Measurements from ENCODE around the gene PPM1N. TPM values are rescaled to one million over a fixed set of nuclear protein-coding genes. Genes with fewer than 3 reads are reported as not detected.

Gene PPM1N
- total RNA-seq, 6 experiments from 2014 or later = 0.80 to 1.3 (median 1.1) TPM

GRCh38 chr19:45531349-45531748 lies 33.1 kb downstream of the PPM1N start:
- H3K27ac Mint-ChIP-seq = no peak overlapping the region
- TF ChIP-seq CTCF (IDR thresholded peaks at IDR 0.05) = no peak

DNA sequence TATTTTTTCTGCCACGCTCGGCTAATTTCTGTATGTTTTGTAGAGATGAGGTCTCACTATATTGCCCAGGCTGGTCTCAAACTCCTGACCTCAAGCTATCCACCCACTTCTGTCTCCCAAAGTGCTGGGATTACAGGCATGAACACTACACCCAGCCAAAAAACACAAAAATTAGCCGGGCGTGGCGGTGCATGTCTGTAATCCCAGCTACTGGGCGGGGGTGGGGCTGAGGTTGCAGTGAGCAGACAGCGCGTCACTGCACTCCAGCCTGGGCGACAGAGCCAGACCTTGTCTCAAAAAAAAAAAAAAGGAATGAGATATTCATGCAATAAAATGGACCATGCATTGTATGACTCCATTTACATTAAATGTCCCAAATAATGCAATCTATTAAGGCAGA lies 41.2 kb downstream of the PPM1N start:
- peaks cover 5% of the 10 kb centered on the region for H3K9me3 Mint-ChIP-seq
- no peak overlapping the region for H3K27ac Mint-ChIP-seq
- H3K27me3 Mint-ChIP-seq (ENCODE audit: insufficient read depth) = no peaks in the 10 kb centered on the region; the same call in 1 of the 2 replicates
- no peak for TF ChIP-seq CTCF (IDR thresholded peaks at IDR 0.05)
- H3K4me1 Mint-ChIP-seq (ENCODE audit: low read depth) = peaks cover 7% of the 10 kb centered on the region
- H3K4me3 Mint-ChIP-seq = no peak overlapping the region
- no peak for DNase-seq
- H3K36me3 Mint-ChIP-seq (ENCODE audit: low read depth) = peaks cover 6% of the 10 kb centered on the region

More at GRCh38 chr19:45531349-45531748, 33.1 kb downstream of the PPM1N start:
- DNase-seq = no peak
- peaks cover 36% of the 10 kb centered on the region for H3K36me3 Mint-ChIP-seq (ENCODE audit: low read depth)
- H3K4me1 Mint-ChIP-seq (ENCODE audit: low read depth) = peaks cover 11% of the 10 kb centered on the region; the same call in 1 of the 2 replicates
- no peak overlapping the region; the same call in 1 of the 2 replicates for H3K4me3 Mint-ChIP-seq
- peaks cover 10% of the 10 kb centered on the region for H3K9me3 Mint-ChIP-seq
- peaks cover 9% of the 10 kb centered on the region for H3K27me3 Mint-ChIP-seq (ENCODE audit: insufficient read depth)

DNA sequence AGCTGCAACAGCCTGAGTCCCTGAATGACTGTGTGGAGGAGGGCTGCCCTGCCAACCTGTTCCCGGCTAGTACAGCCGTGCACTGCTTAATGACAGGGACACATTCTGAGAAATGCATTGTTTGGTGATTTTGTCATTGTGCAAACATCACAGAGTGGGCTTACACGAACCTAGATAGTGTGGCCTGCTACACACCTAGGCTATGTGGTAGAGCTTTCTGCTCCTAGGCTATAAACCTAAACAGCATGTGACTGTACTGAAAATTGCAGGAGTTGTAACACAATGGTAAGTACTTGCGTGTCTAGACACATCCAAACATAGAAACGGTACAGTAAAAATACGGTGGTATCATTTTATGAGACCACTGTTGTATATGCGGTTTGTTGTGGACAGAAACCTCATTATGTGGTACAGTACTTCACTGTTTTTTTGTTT lies 44.0 kb downstream of the PPM1N start:
- no peaks in the 10 kb centered on the region for H3K36me3 Mint-ChIP-seq (ENCODE audit: low read depth)
- H3K27me3 Mint-ChIP-seq (ENCODE audit: insufficient read depth) = no peaks in the 10 kb centered on the region; the same call in 1 of the 2 replicates
- no peak for DNase-seq
- H3K4me1 Mint-ChIP-seq (ENCODE audit: low read depth) = peaks cover 7% of the 10 kb centered on the region
- H3K9me3 Mint-ChIP-seq = peaks cover 5% of the 10 kb centered on the region
- TF ChIP-seq CTCF (IDR thresholded peaks at IDR 0.05) = no peak
- H3K4me3 Mint-ChIP-seq = no peak overlapping the region
- H3K27ac Mint-ChIP-seq = no peak overlapping the region

GRCh38 chr19:45547211-45547770 lies 49.0 kb downstream of the PPM1N start:
- Mint-ChIP-seq H3K4me3 (no peak overlapping the region), H3K36me3 (ENCODE audit: low read depth) (no peaks in the 10 kb centered on the region), H3K4me1 (ENCODE audit: low read depth) (peaks cover 16% of the 10 kb centered on the region), H3K27me3 (ENCODE audit: insufficient read depth) (no peaks in the 10 kb centered on the region; the same call in 1 of the 2 replicates), H3K9me3 (no peaks in the 10 kb centered on the region), H3K27ac (peak overlapping the region; percentile 6; the same call in 1 of the 2 replicates)
- no peak for TF ChIP-seq CTCF (IDR thresholded peaks at IDR 0.05)
- DNase-seq = no peak

DNA sequence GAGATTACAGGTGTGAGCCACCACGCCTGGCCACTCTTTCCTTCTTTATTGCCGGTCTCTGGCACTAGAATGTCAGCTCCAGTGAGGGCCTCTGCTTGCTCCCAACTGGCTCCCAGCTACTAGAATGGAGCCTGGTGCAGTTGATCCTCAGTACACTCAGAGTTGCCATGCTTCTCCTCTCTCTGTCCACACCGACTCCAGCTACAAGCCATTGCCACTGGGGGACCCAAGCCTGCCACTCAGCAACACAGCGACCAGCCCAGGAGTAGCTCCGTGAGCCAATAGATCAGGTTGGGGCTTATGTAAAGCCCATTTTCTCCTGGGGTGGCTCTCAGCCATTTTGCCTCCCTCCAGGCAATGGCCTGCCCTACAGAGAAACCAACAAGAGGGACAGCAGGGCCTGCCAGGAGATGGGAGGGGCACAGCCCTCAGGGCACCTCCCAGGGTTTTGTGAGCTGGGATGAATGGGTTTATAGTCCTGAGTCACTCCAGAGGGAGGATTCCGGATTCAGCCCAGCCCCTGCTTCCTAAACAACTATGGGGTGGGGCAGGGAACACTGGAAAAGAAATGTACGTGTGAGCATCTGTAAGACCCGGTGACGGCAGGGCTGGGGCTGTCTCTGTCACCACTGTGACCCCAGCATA lies 49.8 kb downstream of the PPM1N start:
- no peaks in the 10 kb centered on the region for H3K9me3 Mint-ChIP-seq
- peak; percentile 72 for DNase-seq
- peak overlapping the region; percentile 36; the same call in 1 of the 2 replicates for H3K4me3 Mint-ChIP-seq
- no peak for TF ChIP-seq CTCF (IDR thresholded peaks at IDR 0.05)
- H3K4me1 Mint-ChIP-seq (ENCODE audit: low read depth) = peaks cover 16% of the 10 kb centered on the region
- H3K27ac Mint-ChIP-seq = peak overlapping the region; percentile 68
- H3K36me3 Mint-ChIP-seq (ENCODE audit: low read depth) = peaks cover 3% of the 10 kb centered on the region; the same call in 1 of the 2 replicates
- H3K27me3 Mint-ChIP-seq (ENCODE audit: insufficient read depth) = no peaks in the 10 kb centered on the region; the same call in 1 of the 2 replicates

Other genes starting within 250 kb of the PPM1N start
- 10 to 100 TPM; 38.9 to 46.0 (median 44.2) TPM for gene MARK4, start 247.2 kb upstream of the PPM1N start, total RNA-seq (2021; fragmentation: NEBNext Ultra II Directional; extraction: Animal tissue kit (Norgen Biotek cat#: 25700))
- gene CKM, start 175.6 kb upstream of the PPM1N start, total RNA-seq (2021; fragmentation: NEBNext Ultra II Directional; extraction: Animal tissue kit (Norgen Biotek cat#: 25700)) = not detected
- not detected for gene KLC3, start 157.7 kb upstream of the PPM1N start, total RNA-seq (2021; fragmentation: NEBNext Ultra II Directional; extraction: Animal tissue kit (Norgen Biotek cat#: 25700))
- gene ERCC2, start 127.9 kb upstream of the PPM1N start, total RNA-seq (2021; fragmentation: NEBNext Ultra II Directional; extraction: Animal tissue kit (Norgen Biotek cat#: 25700)) = 100 to 1,000 TPM in 1 of 6 experiments, 10 to 100 TPM in 5; 80.2 to 108 (median 87.8) TPM
- 10 to 100 TPM; 10.2 to 24.7 (median 22.2) TPM for gene PPP1R13L, start 93.4 kb upstream of the PPM1N start, total RNA-seq (2021; fragmentation: NEBNext Ultra II Directional; extraction: Animal tissue kit (Norgen Biotek cat#: 25700))
- 10 to 100 TPM; 13.7 to 25.8 (median 15.1) TPM for gene POLR1G, start 91.8 kb upstream of the PPM1N start, total RNA-seq (2021; fragmentation: NEBNext Ultra II Directional; extraction: Animal tissue kit (Norgen Biotek cat#: 25700))
- 100 to 1,000 TPM; 106 to 129 (median 117) TPM for gene ERCC1, start 74.5 kb upstream of the PPM1N start, total RNA-seq (2021; fragmentation: NEBNext Ultra II Directional; extraction: Animal tissue kit (Norgen Biotek cat#: 25700))
- gene FOSB, start 30.4 kb upstream of the PPM1N start, total RNA-seq (2021; fragmentation: NEBNext Ultra II Directional; extraction: Animal tissue kit (Norgen Biotek cat#: 25700)) = 10 to 100 TPM; 35.0 to 71.5 (median 62.9) TPM
- 10 to 100 TPM; 10.3 to 21.3 (median 13.8) TPM for gene RTN2, start 1.4 kb upstream of the PPM1N start, total RNA-seq (2021; fragmentation: NEBNext Ultra II Directional; extraction: Animal tissue kit (Norgen Biotek cat#: 25700))
- gene VASP, start 9.0 kb downstream of the PPM1N start, total RNA-seq (2021; fragmentation: NEBNext Ultra II Directional; extraction: Animal tissue kit (Norgen Biotek cat#: 25700)) = 100 to 1,000 TPM; 179 to 199 (median 185) TPM
- gene OPA3, start 86.4 kb downstream of the PPM1N start, total RNA-seq (2021; fragmentation: NEBNext Ultra II Directional; extraction: Animal tissue kit (Norgen Biotek cat#: 25700)) = 10 to 100 TPM; 13.3 to 15.5 (median 14.3) TPM
- gene GPR4, start 103.8 kb downstream of the PPM1N start, total RNA-seq (2021; fragmentation: NEBNext Ultra II Directional; extraction: Animal tissue kit (Norgen Biotek cat#: 25700)) = 10 to 100 TPM in 4 of 6 experiments, 1 to 10 TPM in 2; 3.7 to 16.8 (median 13.3) TPM
- gene EML2, start 141.0 kb downstream of the PPM1N start, total RNA-seq (2021; fragmentation: NEBNext Ultra II Directional; extraction: Animal tissue kit (Norgen Biotek cat#: 25700)) = 10 to 100 TPM; 57.8 to 71.2 (median 64.7) TPM
- gene GIPR, start 169.8 kb downstream of the PPM1N start, total RNA-seq (2021; fragmentation: NEBNext Ultra II Directional; extraction: Animal tissue kit (Norgen Biotek cat#: 25700)) = 1 to 10 TPM in 1 of 6 experiments, under 1 TPM in 5; 0.31 to 1.1 (median 0.68) TPM
- gene SNRPD2, start 193.5 kb downstream of the PPM1N start, total RNA-seq (2021; fragmentation: NEBNext Ultra II Directional; extraction: Animal tissue kit (Norgen Biotek cat#: 25700)) = 100 to 1,000 TPM; 470 to 573 (median 517) TPM
- 10 to 100 TPM; 17.6 to 31.5 (median 19.9) TPM for gene QPCTL, start 194.2 kb downstream of the PPM1N start, total RNA-seq (2021; fragmentation: NEBNext Ultra II Directional; extraction: Animal tissue kit (Norgen Biotek cat#: 25700))
- 10 to 100 TPM in 4 of 6 experiments, 1 to 10 TPM in 2; 8.4 to 14.5 (median 11.0) TPM for gene FBXO46, start 232.5 kb downstream of the PPM1N start, total RNA-seq (2021; fragmentation: NEBNext Ultra II Directional; extraction: Animal tissue kit (Norgen Biotek cat#: 25700))
- gene MEIOSIN, start 235.0 kb downstream of the PPM1N start, total RNA-seq (2021; fragmentation: NEBNext Ultra II Directional; extraction: Animal tissue kit (Norgen Biotek cat#: 25700)) = not detected